Vagina (tissue), 2 donors: ENCODE measurements around the gene ARMH3.

Source experiments
- POLR2A ChIP-seq, 2 donors: fragments of 450-650 bp; IDR thresholded peaks; one replicate each; pipeline ENCODE4 v1.6.1; 2017; ENCODE audit warnings: antibody characterized with exemption in 2 of 2, mild to moderate bottlenecking in 2 of 2, moderate library complexity in 2 of 2
- POLR2AphosphoS5 ChIP-seq, 2 donors: sonication (generic); formaldehyde crosslinking; IDR thresholded peaks; one replicate each; pipeline ENCODE4 v1.9.0; 2017; ENCODE audit warnings: antibody characterized with exemption in 2 of 2, mild to moderate bottlenecking in 2 of 2, low read depth in 1 of 2; ENCODE audit not compliant: insufficient read depth in 1 of 2
- TF ChIP-seq, protein P1 (sequence below), 3 experiments: fragments of 450-650 bp in 2 of 3; fragments of 200-600 bp in 1 of 3; sonication (generic) in 1 of 3; IDR thresholded peaks; one replicate each; pipeline ENCODE4 v1.5.1; 2017 to 2019; ENCODE audit warnings: antibody characterized with exemption in 3 of 3, mild to moderate bottlenecking in 2 of 3, moderate library complexity in 2 of 3

DNA sequence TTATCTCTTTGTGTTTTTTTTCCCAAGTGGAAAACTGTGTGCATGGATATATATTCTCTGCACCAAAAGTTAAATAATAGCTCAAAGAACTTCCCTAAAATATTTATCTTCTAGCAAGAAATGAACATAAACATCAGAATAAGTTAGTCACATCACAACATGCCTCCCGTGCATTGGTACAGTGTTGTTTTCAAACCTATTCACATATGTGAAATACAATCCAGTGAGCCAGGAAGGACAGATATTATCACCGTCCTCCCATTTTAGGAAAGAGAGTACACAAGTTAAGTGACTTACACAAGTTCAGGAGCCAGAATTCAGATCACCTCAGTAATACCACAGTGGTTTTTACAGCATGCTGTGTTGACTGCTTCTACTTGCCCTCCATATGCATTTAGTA lies 22.2 kb downstream of the ARMH3 start:
- TF ChIP-seq, protein P1, sequence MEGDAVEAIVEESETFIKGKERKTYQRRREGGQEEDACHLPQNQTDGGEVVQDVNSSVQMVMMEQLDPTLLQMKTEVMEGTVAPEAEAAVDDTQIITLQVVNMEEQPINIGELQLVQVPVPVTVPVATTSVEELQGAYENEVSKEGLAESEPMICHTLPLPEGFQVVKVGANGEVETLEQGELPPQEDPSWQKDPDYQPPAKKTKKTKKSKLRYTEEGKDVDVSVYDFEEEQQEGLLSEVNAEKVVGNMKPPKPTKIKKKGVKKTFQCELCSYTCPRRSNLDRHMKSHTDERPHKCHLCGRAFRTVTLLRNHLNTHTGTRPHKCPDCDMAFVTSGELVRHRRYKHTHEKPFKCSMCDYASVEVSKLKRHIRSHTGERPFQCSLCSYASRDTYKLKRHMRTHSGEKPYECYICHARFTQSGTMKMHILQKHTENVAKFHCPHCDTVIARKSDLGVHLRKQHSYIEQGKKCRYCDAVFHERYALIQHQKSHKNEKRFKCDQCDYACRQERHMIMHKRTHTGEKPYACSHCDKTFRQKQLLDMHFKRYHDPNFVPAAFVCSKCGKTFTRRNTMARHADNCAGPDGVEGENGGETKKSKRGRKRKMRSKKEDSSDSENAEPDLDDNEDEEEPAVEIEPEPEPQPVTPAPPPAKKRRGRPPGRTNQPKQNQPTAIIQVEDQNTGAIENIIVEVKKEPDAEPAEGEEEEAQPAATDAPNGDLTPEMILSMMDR (IDR thresholded peaks at IDR 0.05), result no peak
- TF ChIP-seq POLR2A (IDR thresholded peaks at IDR 0.05) (no peak), POLR2AphosphoS5 (IDR thresholded peaks at IDR 0.05; ENCODE audit: insufficient read depth in 1 of 2, low read depth in 1 of 2) (no peak)
